Measurements from ENCODE around the gene TFEB.

TFEB gene

DNA sequence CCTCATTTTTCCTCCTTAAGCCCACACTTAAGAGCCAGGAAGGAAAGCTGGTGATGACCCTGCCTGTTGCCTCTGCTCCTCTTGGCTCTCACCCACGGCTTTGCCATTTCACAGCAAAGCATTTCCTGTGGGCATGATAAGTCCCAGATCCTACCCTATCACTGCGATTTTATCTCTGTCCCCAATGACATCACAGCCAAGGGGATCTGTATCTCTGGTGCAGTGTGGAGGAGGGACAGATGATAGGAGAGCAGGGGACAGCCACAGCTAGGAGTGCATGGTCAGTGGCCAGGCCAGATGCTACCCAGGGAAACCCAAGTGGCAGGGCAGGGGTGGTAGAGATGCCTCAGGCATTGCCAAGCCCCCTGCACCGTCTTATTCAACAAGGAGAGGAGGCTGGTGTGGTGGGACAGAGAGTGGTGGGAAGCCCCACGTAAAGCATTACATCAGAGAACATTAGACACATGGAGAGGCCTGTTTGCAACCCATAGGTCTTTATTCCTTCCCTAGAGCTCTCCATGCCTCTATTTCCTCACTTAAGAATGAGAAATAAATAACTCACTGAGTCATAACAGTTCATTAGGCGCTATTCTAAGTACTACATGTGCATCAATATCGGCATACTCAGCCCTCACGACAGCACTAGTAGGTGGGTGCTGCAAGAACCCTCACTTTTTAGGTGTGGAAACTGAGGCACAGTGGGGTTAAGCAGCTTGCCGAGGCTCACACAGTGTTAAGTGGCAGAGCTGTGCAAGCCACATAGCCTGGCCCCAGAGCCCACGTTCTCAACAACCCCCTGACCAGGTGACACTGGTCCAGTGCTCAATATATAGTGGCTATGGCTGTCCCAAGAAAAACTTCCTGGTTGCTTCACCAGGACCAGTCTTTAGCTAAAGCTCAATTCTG is 4.6 kb downstream of the TFEB start:
- no peak overlapping the region for H3K27ac ChIP-seq (replicated peaks)

DNA sequence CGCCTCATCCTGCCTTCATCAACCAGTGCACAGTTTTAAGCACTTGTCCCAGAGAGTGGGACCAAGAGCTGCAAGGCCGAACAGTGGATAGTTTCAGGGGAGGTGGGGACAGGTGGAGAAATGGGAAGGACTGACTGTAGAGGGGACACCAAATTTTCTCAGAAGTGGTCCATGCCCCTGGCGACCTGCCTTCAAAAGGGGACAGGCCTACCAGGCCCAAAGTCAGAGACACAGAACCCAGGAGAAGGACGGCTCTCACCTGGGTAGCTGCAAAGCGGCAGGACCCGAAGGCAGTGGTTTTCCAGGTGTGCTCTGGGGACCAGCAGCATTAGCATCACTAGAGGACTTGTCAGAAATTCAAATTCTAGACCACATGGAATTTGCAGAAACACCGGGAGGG is 5.8 kb downstream of the TFEB start:
- H3K27ac ChIP-seq (replicated peaks), result no peak overlapping the region
- no peak for DNase-seq (ENCODE audit: low read depth in 1 of 2, low spot score in 1 of 2)
- H3K4me3 ChIP-seq (replicated peaks; ENCODE audit: insufficient read depth, low read length), result no peak overlapping the region
- no peaks in the 10 kb centered on the region for H3K27me3 ChIP-seq (ENCODE audit: insufficient read depth, poor library complexity, severe bottlenecking)
- TF ChIP-seq GABPA (IDR thresholded peaks at IDR 0.05; ENCODE audit: low read depth) (no peak), POLR2AphosphoS5 (IDR thresholded peaks at IDR 0.05; ENCODE audit: low read depth) (no peak), SPI1 (IDR thresholded peaks at IDR 0.05; ENCODE audit: borderline replicate concordance, low read depth) (no peak)
- TF ChIP-seq, protein P1, sequence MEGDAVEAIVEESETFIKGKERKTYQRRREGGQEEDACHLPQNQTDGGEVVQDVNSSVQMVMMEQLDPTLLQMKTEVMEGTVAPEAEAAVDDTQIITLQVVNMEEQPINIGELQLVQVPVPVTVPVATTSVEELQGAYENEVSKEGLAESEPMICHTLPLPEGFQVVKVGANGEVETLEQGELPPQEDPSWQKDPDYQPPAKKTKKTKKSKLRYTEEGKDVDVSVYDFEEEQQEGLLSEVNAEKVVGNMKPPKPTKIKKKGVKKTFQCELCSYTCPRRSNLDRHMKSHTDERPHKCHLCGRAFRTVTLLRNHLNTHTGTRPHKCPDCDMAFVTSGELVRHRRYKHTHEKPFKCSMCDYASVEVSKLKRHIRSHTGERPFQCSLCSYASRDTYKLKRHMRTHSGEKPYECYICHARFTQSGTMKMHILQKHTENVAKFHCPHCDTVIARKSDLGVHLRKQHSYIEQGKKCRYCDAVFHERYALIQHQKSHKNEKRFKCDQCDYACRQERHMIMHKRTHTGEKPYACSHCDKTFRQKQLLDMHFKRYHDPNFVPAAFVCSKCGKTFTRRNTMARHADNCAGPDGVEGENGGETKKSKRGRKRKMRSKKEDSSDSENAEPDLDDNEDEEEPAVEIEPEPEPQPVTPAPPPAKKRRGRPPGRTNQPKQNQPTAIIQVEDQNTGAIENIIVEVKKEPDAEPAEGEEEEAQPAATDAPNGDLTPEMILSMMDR (IDR thresholded peaks at IDR 0.05; ENCODE audit: insufficient read depth, low read length), result no peak
- TF ChIP-seq, protein P2, sequence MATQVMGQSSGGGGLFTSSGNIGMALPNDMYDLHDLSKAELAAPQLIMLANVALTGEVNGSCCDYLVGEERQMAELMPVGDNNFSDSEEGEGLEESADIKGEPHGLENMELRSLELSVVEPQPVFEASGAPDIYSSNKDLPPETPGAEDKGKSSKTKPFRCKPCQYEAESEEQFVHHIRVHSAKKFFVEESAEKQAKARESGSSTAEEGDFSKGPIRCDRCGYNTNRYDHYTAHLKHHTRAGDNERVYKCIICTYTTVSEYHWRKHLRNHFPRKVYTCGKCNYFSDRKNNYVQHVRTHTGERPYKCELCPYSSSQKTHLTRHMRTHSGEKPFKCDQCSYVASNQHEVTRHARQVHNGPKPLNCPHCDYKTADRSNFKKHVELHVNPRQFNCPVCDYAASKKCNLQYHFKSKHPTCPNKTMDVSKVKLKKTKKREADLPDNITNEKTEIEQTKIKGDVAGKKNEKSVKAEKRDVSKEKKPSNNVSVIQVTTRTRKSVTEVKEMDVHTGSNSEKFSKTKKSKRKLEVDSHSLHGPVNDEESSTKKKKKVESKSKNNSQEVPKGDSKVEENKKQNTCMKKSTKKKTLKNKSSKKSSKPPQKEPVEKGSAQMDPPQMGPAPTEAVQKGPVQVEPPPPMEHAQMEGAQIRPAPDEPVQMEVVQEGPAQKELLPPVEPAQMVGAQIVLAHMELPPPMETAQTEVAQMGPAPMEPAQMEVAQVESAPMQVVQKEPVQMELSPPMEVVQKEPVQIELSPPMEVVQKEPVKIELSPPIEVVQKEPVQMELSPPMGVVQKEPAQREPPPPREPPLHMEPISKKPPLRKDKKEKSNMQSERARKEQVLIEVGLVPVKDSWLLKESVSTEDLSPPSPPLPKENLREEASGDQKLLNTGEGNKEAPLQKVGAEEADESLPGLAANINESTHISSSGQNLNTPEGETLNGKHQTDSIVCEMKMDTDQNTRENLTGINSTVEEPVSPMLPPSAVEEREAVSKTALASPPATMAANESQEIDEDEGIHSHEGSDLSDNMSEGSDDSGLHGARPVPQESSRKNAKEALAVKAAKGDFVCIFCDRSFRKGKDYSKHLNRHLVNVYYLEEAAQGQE (IDR thresholded peaks at IDR 0.05; ENCODE audit: insufficient replicate concordance, low read depth), result no peak

More for the DNA sequence above, 4.6 kb downstream of the TFEB start:
- H3K27me3 ChIP-seq (ENCODE audit: insufficient read depth, poor library complexity, severe bottlenecking), result no peaks in the 10 kb centered on the region
- no peak for DNase-seq (ENCODE audit: low read depth in 1 of 2, low spot score in 1 of 2)
- TF ChIP-seq POLR2AphosphoS5 (IDR thresholded peaks at IDR 0.05; ENCODE audit: low read depth) (no peak), GABPA (IDR thresholded peaks at IDR 0.05; ENCODE audit: low read depth) (no peak), SPI1 (IDR thresholded peaks at IDR 0.05; ENCODE audit: borderline replicate concordance, low read depth) (no peak)
- TF ChIP-seq, protein P1 (IDR thresholded peaks at IDR 0.05; ENCODE audit: insufficient read depth, low read length), result no peak
- TF ChIP-seq, protein P2 (IDR thresholded peaks at IDR 0.05; ENCODE audit: insufficient replicate concordance, low read depth), result no peak
- H3K4me3 ChIP-seq (replicated peaks; ENCODE audit: insufficient read depth, low read length), result no peak overlapping the region

DNA sequence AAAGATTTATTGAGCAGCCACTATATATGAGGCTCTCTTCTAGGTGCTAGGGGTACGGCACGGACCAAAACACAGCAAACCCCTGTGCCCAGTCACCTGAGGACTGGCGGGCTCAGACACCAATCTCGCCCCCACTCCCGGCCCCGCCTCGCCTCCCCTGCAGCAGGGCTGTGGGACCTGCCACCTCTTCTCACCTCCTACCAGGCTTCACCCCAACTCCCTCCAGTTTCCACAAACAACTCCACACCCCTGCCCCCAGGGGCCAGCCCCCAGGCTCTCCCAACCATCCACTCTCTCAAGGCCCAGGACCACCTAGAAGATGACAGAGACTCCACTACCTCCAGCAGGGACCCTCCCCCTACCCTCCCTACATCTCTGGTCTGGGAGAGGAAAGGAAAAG is 6.5 kb downstream of the TFEB start:
- Histone ChIP-seq H3K4me3 (replicated peaks; ENCODE audit: insufficient read depth, low read length) (no peak overlapping the region), H3K27me3 (ENCODE audit: insufficient read depth, poor library complexity, severe bottlenecking) (no peaks in the 10 kb centered on the region), H3K27ac (replicated peaks) (no peak overlapping the region)
- TF ChIP-seq GABPA (IDR thresholded peaks at IDR 0.05; ENCODE audit: low read depth), result no peak
- no peak for TF ChIP-seq POLR2AphosphoS5 (IDR thresholded peaks at IDR 0.05; ENCODE audit: low read depth)
- TF ChIP-seq SPI1 (IDR thresholded peaks at IDR 0.05; ENCODE audit: borderline replicate concordance, low read depth), result no peak
- TF ChIP-seq, protein P1 (IDR thresholded peaks at IDR 0.05; ENCODE audit: insufficient read depth, low read length), result no peak
- TF ChIP-seq, protein P2 (IDR thresholded peaks at IDR 0.05; ENCODE audit: insufficient replicate concordance, low read depth), result no peak
- DNase-seq (ENCODE audit: low read depth in 1 of 2, low spot score in 1 of 2), result no peak
